Retinal pigment epithelial cell (primary cell): Measurements from ENCODE around the gene ASCL2.

ENCODE experiments used
- DNase-seq: peaks from one replicate; pipeline ENCODE4 v3.0.0-alpha.2; 2010; ENCODE audit warnings: low read depth
- H3K4me3 ChIP-seq: 2 replicates; pipeline ENCODE4 v1.5.1; 2011; ENCODE audit warnings: mild to moderate bottlenecking, low read length, control low read depth, moderate library complexity
- CTCF ChIP-seq: conservative IDR thresholded peaks from 2 replicates; pipeline ENCODE4 v1.5.1; 2011; ENCODE audit warnings: low read depth, low read length, control low read depth, inconsistent platforms

ASCL2 gene

GRCh38 chr11:2250485-2250884, 19.9 kb downstream of the ASCL2 start:
- no peak for TF ChIP-seq CTCF
- H3K4me3 ChIP-seq: no peak overlapping the region
- DNase-seq: no peak

GRCh38 chr11:2250041-2250440, 20.3 kb downstream of the ASCL2 start:
- no peak for DNase-seq
- H3K4me3 ChIP-seq: no peak overlapping the region
- no peak for TF ChIP-seq CTCF

GRCh38 chr11:2249189-2249916, 21.0 kb downstream of the ASCL2 start:
- no peak overlapping the region for H3K4me3 ChIP-seq
- no peak for DNase-seq
- TF ChIP-seq CTCF: no peak

GRCh38 chr11:2248762-2249161, 21.6 kb downstream of the ASCL2 start:
- no peak for TF ChIP-seq CTCF

GRCh38 chr11:2248242-2248641, 22.1 kb downstream of the ASCL2 start:
- DNase-seq: no peak
- TF ChIP-seq CTCF: no peak
- H3K4me3 ChIP-seq: no peak overlapping the region

More at GRCh38 chr11:2248762-2249161, 21.6 kb downstream of the ASCL2 start:
- no peak overlapping the region for H3K4me3 ChIP-seq
- no peak for DNase-seq

- no peak for TF ChIP-seq CTCF
- no peak overlapping the region for H3K4me3 ChIP-seq
- DNase-seq: no peak
Measured at GRCh38 chr11:2247496-2247895, 22.9 kb downstream of the ASCL2 start.

- TF ChIP-seq CTCF: no peak
- no peak for DNase-seq
- no peak overlapping the region for H3K4me3 ChIP-seq
Measured at GRCh38 chr11:2240834-2241233, 29.6 kb downstream of the ASCL2 start.
